Kidney (tissue), 14 donors: ENCODE data around the gene THSD4. TPM values are rescaled to one million over a fixed set of nuclear protein-coding genes. Genes with fewer than 3 reads are reported as not detected.

Source experiments
- DNase-seq, 5 donors: peaks; one replicate each; pipeline ENCODE4 v3.0.0-alpha.2; 2013 to 2020
- FAIRE-seq: peaks from 2 replicates; lab custom pipeline; 2012; peaks lifted over from hg19 to GRCh38; lab: Jason Lieb, UNC
- H3K27ac ChIP-seq, 2 donors: one replicate each; pipeline ENCODE4 v1.7.0; 2013; ENCODE audit warnings: low read depth in 2 of 2, low read length in 2 of 2, inconsistent platforms in 1 of 2
- H3K27me3 ChIP-seq: one replicate; pipeline ENCODE4 v1.7.1; 2013; ENCODE audit warnings: low read length, inconsistent platforms; ENCODE audit not compliant: control insufficient read depth, insufficient read depth
- H3K36me3 ChIP-seq, 3 donors: one replicate each; pipeline versions ENCODE4 v1.7.0 to v1.7.1; 2013; ENCODE audit warnings: low read length in 3 of 3, control low read depth in 1 of 3, inconsistent platforms in 1 of 3; ENCODE audit not compliant: insufficient read depth in 3 of 3, control insufficient read depth in 2 of 3
- H3K4me1 ChIP-seq, 3 donors: one replicate each; pipeline versions ENCODE4 v1.7.0 to v1.7.1; 2013; ENCODE audit warnings: low read length in 3 of 3, inconsistent platforms in 1 of 3, low read depth in 1 of 3; ENCODE audit not compliant: control insufficient read depth in 2 of 3, insufficient read depth in 2 of 3
- H3K4me3 ChIP-seq, 3 donors: one replicate each; pipeline versions ENCODE4 v1.7.0 to v1.8.1; 2013; ENCODE audit warnings: low read length in 3 of 3, control low read depth in 1 of 3, inconsistent platforms in 1 of 3
- H3K9ac ChIP-seq, 3 donors: one replicate each; pipeline versions ENCODE4 v1.7.0 to v1.7.1; 2013; ENCODE audit warnings: low read length in 3 of 3, control low read depth in 1 of 3, inconsistent platforms in 1 of 3
- H3K9me3 ChIP-seq, 3 donors: one replicate each; pipeline versions ENCODE4 v1.7.0 to v1.7.1; 2013; ENCODE audit warnings: low read length in 3 of 3, control low read depth in 1 of 3, inconsistent platforms in 1 of 3; ENCODE audit not compliant: control insufficient read depth in 2 of 3, insufficient read depth in 1 of 3
- intact Hi-C: fragments of 100-400 bp; cut with DNase I; formaldehyde crosslinking; loops from one replicate; pipeline ENCODE4 v1.11.1; 2022
- polyA plus RNA-seq: library from polyadenylated mRNA; stranded (reverse); fragments of 350-450 nt; fragmentation: Illumina TruSeq; extraction: RNeasy Lipid Tissue Mini Kit (QIAGEN cat#74804); gene quantifications from one replicate; pipeline ENCODE4 v1.2.3, GENCODE V29; 2014; ENCODE audit warnings: low read depth, low replicate concordance; ENCODE audit not compliant: insufficient read depth
- total RNA-seq: library from RNA; stranded (reverse); fragmentation: NEBNext Ultra II Directional; extraction: Animal tissue kit (Norgen Biotek cat#: 25700); gene quantifications from one replicate; pipeline ENCODE4 v1.2.1, GENCODE V29; 2021
- TF ChIP-seq, protein P1 (sequence below): IDR thresholded peaks from 3 replicates; pipeline ENCODE4 v1.5.1; 2012; ENCODE audit warnings: mild to moderate bottlenecking, moderate library complexity, borderline replicate concordance; ENCODE audit not compliant: insufficient read depth; ENCODE audit errors: extremely low read depth
- donor health status: control.
- donor health status: control.
- donor health status: control.
- donor health status: control.
- donor health status: control.
- donor health status: DM: yes; HTN: yes; CAD: no.
- donor health status: Normal renal cell carcinoma (clear cell type).

Gene THSD4
- total and polyA plus RNA-seq, 2 donors from 2014 or later, result 9.4 to 36.3 TPM

DNA sequence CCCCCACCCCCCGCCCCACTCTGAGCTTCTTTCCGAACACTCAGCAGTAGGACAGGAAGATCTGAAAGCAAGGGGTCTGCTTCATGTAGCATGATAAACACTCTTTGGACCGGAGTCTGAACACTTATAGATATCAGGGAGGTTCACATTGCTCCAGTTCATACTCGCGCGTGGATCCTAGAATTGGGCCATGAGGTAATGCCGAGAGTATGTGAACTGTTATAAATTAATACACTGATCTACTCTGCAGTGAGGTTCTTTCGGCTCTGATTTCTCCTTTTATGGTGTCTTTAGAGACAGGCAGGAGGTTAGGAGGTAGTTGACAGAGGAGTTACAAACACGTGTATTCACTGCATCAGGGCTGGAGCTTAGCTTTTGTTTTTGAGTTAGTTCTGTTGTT, 223.0 kb downstream of the THSD4 start:
- Histone ChIP-seq H3K36me3 (no peaks in the 10 kb centered on the region), H3K27ac (no peak overlapping the region), H3K9ac (no peak overlapping the region), H3K27me3 (no peaks in the 10 kb centered on the region), H3K4me1 (peaks cover 0 to 8% (median 0%) of the 10 kb centered on the region in 3 donors), H3K4me3 (no peak overlapping the region), H3K9me3 (no peaks in the 10 kb centered on the region)
- FAIRE-seq (no peak), DNase-seq (no peak)
- intact Hi-C loops, result no loop called here
- TF ChIP-seq, protein P1, sequence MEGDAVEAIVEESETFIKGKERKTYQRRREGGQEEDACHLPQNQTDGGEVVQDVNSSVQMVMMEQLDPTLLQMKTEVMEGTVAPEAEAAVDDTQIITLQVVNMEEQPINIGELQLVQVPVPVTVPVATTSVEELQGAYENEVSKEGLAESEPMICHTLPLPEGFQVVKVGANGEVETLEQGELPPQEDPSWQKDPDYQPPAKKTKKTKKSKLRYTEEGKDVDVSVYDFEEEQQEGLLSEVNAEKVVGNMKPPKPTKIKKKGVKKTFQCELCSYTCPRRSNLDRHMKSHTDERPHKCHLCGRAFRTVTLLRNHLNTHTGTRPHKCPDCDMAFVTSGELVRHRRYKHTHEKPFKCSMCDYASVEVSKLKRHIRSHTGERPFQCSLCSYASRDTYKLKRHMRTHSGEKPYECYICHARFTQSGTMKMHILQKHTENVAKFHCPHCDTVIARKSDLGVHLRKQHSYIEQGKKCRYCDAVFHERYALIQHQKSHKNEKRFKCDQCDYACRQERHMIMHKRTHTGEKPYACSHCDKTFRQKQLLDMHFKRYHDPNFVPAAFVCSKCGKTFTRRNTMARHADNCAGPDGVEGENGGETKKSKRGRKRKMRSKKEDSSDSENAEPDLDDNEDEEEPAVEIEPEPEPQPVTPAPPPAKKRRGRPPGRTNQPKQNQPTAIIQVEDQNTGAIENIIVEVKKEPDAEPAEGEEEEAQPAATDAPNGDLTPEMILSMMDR, result no peak

DNA sequence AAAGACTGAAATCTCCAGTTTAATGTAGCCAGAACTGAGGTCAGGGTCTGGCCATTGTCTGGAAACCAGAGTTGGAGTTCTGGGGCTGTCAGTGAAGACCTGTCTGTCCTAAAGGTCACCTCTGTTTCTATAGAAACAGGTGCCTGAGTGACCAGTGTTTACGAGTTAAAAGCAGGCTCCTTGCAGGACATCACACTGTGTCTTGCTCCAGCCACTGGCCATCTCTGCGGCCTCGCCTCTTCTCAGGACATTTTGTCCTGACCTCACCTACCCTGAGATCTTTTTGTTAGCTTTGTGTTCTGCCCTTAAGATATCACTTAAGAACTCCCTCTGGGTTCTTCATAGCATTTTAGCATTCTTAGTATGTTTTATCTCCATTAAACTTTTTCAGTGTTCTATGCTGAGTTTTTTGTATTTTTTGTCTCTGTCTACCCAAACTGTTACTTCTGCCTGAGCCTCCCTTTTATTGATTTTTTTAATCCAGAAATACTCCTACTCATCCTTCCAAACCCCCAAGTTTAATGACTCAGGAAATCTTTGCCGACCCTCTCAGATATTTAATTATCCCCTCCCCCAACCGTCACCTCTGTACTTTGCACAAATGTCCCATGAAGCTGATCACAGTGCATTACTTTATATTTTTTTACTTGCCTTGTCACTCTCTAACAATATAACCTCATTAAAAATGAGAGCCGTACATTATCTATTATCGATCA, 223.7 kb downstream of the THSD4 start:
- H3K36me3 ChIP-seq, result no peaks in the 10 kb centered on the region
- TF ChIP-seq, protein P1, result no peak
- intact Hi-C loops, result no loop called here
- H3K9ac ChIP-seq, result no peak overlapping the region
- DNase-seq (no peak), FAIRE-seq (no peak)
- no peaks in the 10 kb centered on the region for H3K9me3 ChIP-seq
- no peak overlapping the region for H3K4me3 ChIP-seq
- H3K27ac ChIP-seq, result no peak overlapping the region
- peaks cover 0 to 8% (median 0%) of the 10 kb centered on the region in 3 donors for H3K4me1 ChIP-seq
- no peaks in the 10 kb centered on the region for H3K27me3 ChIP-seq

DNA sequence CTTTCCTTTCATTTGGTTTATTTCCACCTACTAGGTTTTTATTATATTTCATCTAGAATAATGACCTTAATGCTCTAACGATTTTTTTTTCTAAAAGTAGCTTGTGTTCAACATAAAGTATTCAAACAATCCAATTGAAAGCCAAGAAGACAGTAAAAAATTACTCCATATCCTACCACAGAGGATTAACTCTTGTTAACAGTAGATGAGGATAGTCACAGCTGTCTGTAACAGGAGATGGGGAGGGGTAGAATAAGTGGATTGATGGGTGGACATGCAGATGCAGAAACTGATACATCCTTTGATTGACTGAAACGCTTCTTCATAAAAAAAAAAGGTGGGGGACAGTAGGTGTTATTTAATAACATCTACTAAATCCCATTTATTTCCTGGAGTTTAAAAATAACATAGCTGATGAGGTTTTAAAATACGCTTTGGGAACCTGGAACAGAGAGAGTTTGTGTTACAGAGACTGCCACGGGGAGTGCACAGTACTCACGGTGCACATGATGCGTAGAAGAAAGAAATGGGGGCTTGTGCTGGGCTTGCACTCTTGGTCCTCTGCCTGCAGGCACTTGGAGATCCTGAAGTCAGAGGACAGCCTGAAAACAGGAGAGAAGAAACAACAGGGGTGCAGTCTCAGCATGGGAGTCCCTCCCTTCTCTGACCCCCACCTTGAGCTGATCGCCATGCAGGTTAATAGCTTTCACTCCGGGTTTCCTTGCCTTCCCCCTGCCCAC, 226.7 kb downstream of the THSD4 start:
- Histone ChIP-seq H3K27ac (no peak overlapping the region), H3K36me3 (no peaks in the 10 kb centered on the region), H3K4me3 (no peak overlapping the region), H3K9me3 (no peaks in the 10 kb centered on the region), H3K4me1 (peaks cover 0 to 6% (median 0%) of the 10 kb centered on the region in 3 donors), H3K27me3 (no peaks in the 10 kb centered on the region), H3K9ac (no peak overlapping the region)
- DNase-seq (no peak), FAIRE-seq (no peak)
- intact Hi-C loops, result no loop called here
- TF ChIP-seq, protein P1, result no peak
